Activated T-cell treated with anti-CD3 and anti-CD28 coated beads, Interleukin-2, amount 50 U/mL, for 1 hour (primary cell): ENCODE measurements around the gene WDR90.

Experiments
- DNase-seq: peaks from one replicate; pipeline ENCODE4 v3.0.0-alpha.2; 2020

WDR90 gene

DNA sequence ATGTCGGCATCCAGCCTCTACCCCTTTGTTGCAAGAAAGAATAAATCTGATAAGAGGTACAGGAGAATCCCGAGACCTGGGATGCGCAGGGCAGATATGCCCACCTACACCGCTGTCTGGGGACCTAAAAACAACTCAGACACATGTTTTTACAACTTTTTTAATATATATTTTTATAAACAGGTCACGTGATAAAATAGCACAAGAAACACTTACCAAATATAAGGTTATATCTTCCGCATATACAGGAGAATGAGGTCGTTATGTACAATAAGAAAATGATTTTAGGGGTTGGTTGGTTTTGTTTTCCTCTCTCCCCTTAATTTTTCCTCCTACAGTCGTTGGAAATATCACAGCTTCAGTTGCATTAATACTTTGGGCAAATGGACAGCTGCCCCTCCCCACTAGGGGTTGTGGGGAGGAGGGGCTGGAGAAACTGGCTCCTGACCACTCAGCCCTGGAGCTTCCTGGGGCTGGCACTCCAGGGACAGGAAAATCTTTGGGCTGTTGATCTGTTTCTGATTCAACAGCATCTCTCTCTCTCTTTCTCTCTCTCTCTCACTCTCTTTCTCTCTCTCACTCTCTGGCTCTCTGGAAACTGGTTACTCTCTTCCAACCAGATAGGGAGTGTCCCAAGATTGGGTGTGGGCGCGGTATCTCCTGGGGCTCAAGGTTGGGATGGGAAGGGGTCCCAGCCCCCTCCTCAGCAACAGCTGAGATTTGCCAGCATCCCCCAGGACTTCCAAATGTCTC lies 43.4 kb downstream of the WDR90 start:
- no peak for DNase-seq

DNA sequence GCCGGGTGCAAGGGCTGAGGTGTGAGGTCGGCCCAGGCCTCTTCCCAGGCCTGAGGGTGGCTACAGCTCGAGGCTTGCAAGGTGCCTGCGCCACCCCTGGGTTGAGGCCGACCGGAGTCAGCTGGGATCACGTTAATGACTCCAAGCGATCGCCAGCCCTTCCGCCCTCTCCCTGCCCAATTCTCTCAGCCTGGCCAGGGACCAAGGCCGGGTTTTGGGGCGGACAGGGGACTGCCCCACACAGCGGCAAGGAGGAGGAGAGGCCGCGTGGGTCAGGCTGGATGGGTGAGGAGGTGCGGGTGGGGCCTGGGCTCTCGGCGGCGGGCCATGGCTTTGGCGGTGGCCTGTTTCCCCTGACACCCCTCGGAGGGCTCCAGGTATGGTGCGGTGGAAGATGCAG lies 44.2 kb downstream of the WDR90 start:
- no peak for DNase-seq

DNA sequence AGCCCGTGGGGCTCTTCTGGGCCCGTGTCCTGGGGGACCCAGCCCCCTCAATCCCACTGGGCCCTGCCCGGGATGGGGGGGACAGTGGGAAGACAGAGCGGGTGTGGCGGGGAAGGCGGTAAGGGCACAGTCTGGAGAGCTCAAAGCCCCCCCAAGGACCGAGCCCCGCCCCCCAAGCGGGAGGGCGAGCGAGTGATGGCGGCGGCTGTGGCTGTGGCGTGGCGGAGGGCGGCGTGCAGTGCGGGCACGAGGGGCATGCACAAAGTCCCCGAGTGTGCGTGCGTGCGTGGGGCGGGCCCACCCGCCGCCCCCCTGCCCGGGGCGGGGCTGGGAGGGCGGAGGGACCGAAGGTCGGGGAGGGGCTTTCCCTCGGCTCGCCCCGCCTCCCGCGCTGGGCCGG lies 44.6 kb downstream of the WDR90 start:
- peak; percentile 65 for DNase-seq

DNA sequence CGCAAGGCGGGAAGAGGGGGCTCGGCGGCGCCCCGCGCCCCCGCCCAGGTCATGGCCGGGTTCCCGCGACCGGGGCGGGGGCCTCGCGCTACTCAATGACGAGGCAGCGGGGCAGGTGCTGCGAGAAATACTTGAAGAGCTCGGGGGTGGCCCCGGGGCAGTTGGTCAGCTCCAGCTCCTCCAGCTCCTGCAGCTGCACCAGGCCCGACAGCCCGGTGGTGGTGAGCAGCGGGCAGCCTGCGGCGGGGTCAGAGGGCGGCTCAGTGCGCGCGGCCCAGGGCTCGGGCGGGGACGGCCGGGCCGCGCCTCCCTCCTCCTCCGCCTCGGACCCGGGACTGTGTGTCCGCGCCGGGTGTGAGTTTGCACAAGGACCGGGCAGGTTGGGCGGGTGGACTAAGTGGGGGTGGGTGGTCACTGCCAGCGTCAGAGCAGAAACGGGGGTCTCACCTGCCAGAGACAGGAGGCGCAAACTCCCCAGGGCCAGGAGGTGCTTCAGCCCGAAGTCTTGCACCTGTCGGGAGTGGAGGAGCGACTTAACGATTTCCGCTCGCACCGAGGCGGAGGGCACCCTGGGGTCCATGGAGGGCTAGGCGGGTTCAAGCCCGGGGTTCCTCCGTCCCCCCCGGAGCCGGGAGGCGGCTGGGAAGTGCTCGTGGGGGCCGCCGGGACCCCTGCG lies 45.2 kb downstream of the WDR90 start:
- DNase-seq = peak; percentile 41

GRCh38 chr16:694863-695354 lies 45.7 kb downstream of the WDR90 start:
- DNase-seq = no peak

GRCh38 chr16:695355-696089 lies 46.4 kb downstream of the WDR90 start:
- peak; percentile 80 for DNase-seq

GRCh38 chr16:698911-699671 lies 49.9 kb downstream of the WDR90 start:
- DNase-seq = no peak

GRCh38 chr16:700684-701584 lies 51.8 kb downstream of the WDR90 start:
- peak; percentile 69 for DNase-seq

DNA sequence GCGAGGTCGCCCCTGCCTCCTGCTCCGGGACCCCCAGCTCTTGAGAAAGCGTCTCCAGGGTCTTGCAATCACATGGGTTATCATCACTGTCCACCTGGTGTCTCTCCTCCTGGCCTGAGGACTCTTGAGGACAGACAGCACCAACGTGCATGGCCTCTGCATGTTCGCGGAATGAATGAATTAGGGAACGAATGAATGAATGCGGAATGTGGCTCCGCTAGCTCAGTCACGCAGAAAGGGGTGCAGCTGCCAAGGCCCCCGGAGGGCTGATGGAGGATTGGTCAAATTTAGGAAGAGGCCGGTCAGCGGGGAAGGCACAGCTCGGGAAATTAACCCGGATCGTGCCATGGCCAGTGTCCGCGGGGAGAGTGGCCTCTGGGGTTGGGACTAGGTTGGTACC lies 53.2 kb downstream of the WDR90 start:
- no peak for DNase-seq

DNA sequence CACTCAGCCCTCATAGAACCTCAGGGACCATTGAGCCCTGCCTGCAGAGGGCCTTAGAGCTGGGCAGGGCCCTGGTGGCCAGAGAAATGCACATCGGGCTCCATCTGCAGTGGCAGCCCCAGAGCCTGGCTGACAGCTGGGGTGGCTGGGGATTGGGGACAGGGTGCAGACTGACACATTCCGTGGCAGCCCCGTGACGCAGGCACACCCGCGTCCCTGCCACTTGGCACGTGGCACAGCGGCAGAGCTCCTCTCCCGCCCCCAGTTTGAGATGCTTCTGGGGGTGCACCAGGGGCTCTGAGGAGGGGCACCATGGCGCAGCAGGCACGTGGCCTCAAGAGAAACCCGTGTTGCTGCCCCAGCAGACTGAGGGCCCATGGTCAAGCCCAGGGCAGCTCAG lies 54.2 kb downstream of the WDR90 start:
- DNase-seq = no peak

DNA sequence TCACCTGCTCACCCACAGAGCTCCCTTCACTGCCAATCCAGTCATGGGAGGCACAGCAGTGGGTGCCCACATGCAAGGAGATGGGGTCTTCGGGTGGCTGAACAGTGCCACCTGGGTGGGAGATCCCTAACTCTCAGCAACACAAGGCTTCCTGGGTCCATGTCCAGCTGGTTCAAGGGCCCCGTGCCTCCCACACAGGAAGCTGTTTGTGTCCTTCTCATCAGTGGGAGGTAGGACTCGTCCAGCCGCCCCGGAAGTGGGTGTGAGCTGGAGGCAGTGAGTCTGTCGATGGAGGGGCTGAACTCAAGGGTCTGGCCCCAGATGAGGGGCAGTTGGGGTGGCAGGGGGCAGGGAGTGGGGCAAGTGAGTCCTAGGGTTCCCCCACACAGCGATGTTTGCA lies 54.9 kb downstream of the WDR90 start:
- DNase-seq = no peak

DNA sequence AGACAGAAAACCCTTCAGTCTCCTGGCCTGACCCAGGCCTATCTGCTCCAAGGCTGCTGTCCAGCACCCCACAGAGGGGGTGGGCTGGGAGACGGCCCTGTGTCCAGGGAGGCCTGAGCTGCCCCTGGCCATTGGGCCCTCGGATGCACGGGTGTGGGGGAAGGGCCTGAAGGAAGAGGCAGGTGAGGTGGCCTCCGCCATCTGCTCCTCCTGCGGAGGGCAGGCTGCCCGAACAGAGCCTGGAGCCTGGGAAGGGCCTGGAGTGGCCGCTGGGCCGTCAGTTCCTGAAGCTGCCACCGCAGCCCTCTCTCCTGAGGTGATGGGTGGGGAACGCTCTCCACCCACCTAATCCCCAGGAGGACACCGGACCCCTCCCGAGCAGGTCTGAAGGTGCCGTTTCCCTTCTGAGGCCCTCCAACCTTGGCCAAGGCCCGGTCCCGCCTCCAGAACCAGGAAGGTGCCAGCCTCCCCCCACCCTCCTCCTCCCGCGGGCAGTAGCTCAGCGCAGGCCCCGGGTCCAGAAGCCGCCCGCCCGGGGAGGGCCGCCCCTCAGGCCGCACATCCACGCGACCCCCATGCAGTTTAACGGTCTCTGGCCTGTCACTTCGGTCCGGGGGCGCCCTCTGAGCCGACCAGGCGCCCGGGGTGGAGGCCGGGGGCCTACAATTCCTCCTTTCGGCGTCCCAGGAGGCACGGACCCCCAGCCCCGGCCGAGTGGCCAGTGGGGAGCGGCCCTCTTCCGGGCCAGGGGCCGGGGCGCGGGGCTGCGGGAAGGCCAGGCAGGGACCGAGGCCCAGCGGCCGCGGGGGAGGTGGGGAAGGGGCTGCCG lies 55.6 kb downstream of the WDR90 start:
- DNase-seq = no peak

- no peak for DNase-seq
Measured at GRCh38 chr16:705431-706188, 56.4 kb downstream of the WDR90 start, which contains the start of gene FBXL16. FBXL16 (minus strand) TSS chr16:705801; CDS start chr16:697405, 8,396 bp downstream.

- DNase-seq = no peak
Measured at GRCh38 chr16:706189-707061, 57.3 kb downstream of the WDR90 start.

DNA sequence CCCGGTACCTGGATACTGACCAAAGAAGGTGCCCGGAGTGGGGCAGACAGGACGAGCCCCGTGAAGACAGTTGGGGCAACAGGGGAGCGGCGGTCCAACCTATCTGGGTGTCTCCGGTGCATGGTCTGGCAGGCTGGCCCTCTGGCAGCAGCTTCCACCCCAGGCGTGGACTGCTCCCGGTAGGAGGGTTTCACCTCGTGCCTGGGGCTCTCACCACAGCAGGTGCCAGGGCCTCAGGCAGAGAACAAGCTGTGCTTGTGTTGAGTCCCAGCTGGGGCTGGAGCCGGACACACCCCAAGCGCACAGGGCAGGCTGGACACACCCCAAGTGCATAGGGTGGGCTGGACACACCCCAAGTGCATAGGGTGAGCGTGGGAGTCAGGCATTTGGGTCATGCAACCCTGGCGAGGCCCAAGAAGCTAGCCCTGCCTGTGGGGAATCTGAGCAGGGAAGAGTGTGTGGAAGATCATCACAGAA lies 57.9 kb downstream of the WDR90 start:
- DNase-seq = no peak

DNA sequence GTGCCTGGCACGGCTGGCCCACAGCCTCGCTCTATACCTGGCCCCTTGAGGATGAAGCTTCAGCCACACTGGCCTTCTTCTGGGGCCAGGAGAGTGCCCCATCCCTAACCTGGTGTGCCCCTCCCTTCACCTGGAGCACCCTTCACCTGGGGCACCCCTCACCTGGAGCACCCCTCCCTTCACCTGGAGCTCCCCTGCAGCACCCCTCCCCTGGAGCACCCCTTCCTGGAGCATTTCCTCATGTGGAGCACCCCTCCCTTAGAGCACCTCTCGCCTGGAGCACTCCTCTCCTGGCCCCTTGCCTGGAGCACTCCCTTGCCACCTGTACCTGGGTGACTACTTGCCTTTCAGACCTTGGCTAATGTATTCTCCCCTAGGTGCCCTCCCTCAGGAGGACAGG lies 58.9 kb downstream of the WDR90 start:
- DNase-seq = no peak

DNA sequence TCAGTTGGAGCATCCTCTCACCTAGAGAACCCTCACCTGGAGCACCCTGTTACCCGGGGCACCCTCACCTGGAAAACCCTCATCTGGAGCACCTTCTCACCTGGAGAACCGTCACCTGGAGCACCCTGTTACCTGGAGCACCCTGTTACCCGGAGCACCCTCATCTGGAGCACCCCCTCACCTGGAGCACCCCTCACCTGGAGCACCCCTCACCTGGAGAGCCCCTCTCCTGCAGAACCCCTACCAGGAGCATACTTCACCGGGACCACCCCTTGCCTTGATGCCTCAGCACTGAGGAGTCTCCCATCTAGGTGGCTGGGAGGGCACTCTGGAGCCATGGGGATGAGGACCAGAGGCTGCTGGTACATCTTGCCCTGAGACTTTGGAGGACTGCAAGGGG lies 59.8 kb downstream of the WDR90 start:
- DNase-seq = no peak

GRCh38 chr16:709566-710499 lies 60.7 kb downstream of the WDR90 start:
- DNase-seq = no peak
